Measurements from ENCODE around the gene CHMP2A.

- no peak for TF ChIP-seq SIN3A (IDR thresholded peaks at IDR 0.05; ENCODE audit: borderline replicate concordance, insufficient read depth, low read length)
- no peak for TF ChIP-seq REST (IDR thresholded peaks at IDR 0.05; ENCODE audit: insufficient read depth in 1 of 2, low read depth in 2 of 2, low read length in 2 of 2)
- TF ChIP-seq POLR2AphosphoS5 (IDR thresholded peaks at IDR 0.05; ENCODE audit: low read depth, low read length), result no peak
These were observed 31.3 kb upstream of the CHMP2A start for GRCh38 chr19:58586133-58586765.

All from PFSK-1 (cell line).